ENCODE measurements around the gene PARD3.
"Not testable (repeated sequence)": the region's sequence is repeated elsewhere in the genome, so short reads cannot be mapped to it uniquely, and the experiment has no call there.

GRCh38 chr10:34067741-34068140 lies 747.4 kb downstream of the PARD3 start:
- TF ChIP-seq EZH2 (IDR thresholded peaks at IDR 0.05; ENCODE audit: low read depth); CTCF (conservative IDR thresholded peaks at IDR 0.05): not testable (repeated sequence)
